NB4 (cell line): ENCODE measurements around the gene PROM1.

Source experiments
- CTCF ChIP-seq: IDR thresholded peaks from one replicate; pipeline ENCODE4 v1.5.1; 2012; ENCODE audit warnings: low read depth, low read length
- MAX ChIP-seq: IDR thresholded peaks from 2 replicates; pipeline ENCODE4 v1.6.1; 2011; ENCODE audit warnings: low read depth, low read length
- MYC ChIP-seq: IDR thresholded peaks from 2 replicates; pipeline ENCODE4 v1.6.1; 2011; ENCODE audit warnings: low read depth, low read length
- POLR2A ChIP-seq: IDR thresholded peaks from 2 replicates; pipeline ENCODE4 v1.6.1; 2011; ENCODE audit warnings: mild to moderate bottlenecking; ENCODE audit not compliant: insufficient read length; ENCODE audit errors: extremely low read depth

GRCh38 chr4:16082041-16082425, 1.8 kb downstream of the PROM1 start:
- TF ChIP-seq CTCF (no peak), POLR2A (no peak), MYC (no peak), MAX (no peak)
